Keratinocyte (primary cell): ENCODE measurements around the gene TMEM9B.

Experiments
- EZH2 ChIP-seq: IDR thresholded peaks from one replicate; pipeline ENCODE4 v1.6.1; 2012; ENCODE audit warnings: inconsistent platforms, mild to moderate bottlenecking, low read length, moderate library complexity
- TF ChIP-seq, protein P1 (sequence below), 3 experiments: IDR thresholded peaks in 1 of 3; conservative IDR thresholded peaks in 1 of 3; optimal IDR thresholded peaks in 1 of 3; 2 replicates in 2 of 3; 3 replicates in 1 of 3; pipeline versions ENCODE3 to v1.5.1; 2011; ENCODE audit warnings: low read length in 3 of 3, mild to moderate bottlenecking in 3 of 3, moderate library complexity in 2 of 3, control low read depth in 1 of 3, inconsistent platforms in 1 of 3; ENCODE audit not compliant: insufficient read depth in 2 of 3; ENCODE audit errors: extremely low read depth in 1 of 3

DNA sequence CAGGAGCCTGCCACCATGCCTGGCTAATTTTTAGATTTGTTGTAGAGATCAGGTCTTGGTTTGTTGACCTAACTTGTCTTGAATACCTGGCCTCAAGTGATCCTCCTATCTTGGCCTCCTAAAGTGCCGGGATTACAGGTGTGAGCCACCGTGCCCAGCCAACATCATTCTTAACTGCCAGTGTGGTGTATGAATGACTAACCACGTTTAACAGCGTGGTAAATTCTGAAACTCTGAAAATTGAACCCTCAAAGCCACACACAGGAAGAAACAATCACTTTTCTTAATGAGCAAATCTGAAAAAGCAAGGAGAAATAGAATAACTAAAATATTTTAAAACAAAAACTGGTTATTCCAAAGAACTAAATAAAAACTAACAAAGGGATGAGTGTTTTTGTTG is 7.4 kb downstream of the TMEM9B start:
- TF ChIP-seq, protein P1, sequence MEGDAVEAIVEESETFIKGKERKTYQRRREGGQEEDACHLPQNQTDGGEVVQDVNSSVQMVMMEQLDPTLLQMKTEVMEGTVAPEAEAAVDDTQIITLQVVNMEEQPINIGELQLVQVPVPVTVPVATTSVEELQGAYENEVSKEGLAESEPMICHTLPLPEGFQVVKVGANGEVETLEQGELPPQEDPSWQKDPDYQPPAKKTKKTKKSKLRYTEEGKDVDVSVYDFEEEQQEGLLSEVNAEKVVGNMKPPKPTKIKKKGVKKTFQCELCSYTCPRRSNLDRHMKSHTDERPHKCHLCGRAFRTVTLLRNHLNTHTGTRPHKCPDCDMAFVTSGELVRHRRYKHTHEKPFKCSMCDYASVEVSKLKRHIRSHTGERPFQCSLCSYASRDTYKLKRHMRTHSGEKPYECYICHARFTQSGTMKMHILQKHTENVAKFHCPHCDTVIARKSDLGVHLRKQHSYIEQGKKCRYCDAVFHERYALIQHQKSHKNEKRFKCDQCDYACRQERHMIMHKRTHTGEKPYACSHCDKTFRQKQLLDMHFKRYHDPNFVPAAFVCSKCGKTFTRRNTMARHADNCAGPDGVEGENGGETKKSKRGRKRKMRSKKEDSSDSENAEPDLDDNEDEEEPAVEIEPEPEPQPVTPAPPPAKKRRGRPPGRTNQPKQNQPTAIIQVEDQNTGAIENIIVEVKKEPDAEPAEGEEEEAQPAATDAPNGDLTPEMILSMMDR (optimal IDR thresholded peaks at IDR 0.05 in 1 of 3, IDR thresholded peaks at IDR 0.05 in 1 of 3, conservative IDR thresholded peaks at IDR 0.05 in 1 of 3; ENCODE audit: extremely low read depth in 1 of 3, insufficient read depth in 2 of 3, low read length in 3 of 3): no peak
- TF ChIP-seq EZH2: no peak
